Uterus (tissue), 2 donors: ENCODE data around the gene WSB1.

ENCODE experiments used
- POLR2A ChIP-seq, 2 donors: fragments of 450-650 bp; IDR thresholded peaks; one replicate each; pipeline ENCODE4 v1.6.1; 2016; ENCODE audit warnings: antibody characterized with exemption in 2 of 2, mild to moderate bottlenecking in 1 of 2, moderate library complexity in 1 of 2
- TF ChIP-seq, protein P1 (sequence below), 4 experiments: fragments of 200-600 bp in 2 of 4; fragments of 450-650 bp in 2 of 4; sonication (generic) in 2 of 4; IDR thresholded peaks; one replicate each; pipeline ENCODE4 v1.5.1; 2016 to 2019; ENCODE audit warnings: antibody characterized with exemption in 4 of 4, mild to moderate bottlenecking in 2 of 4, moderate library complexity in 1 of 4

DNA sequence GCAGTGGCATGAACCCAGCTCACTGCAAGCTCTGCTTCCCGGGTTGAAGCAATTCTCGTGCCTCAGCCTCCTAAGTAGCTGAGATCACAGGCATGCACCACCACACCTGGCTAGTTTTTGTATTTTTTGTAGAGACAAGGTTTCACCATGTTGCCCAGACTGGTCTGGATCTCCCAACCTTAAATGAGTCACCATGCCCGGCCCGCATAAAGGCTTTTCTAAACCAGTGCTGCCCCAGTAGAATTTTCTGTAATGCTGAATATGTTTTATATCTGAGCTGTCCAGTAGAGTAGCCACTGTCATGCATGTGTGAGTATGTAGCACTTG, 36.9 kb upstream of the WSB1 start:
- TF ChIP-seq, protein P1, sequence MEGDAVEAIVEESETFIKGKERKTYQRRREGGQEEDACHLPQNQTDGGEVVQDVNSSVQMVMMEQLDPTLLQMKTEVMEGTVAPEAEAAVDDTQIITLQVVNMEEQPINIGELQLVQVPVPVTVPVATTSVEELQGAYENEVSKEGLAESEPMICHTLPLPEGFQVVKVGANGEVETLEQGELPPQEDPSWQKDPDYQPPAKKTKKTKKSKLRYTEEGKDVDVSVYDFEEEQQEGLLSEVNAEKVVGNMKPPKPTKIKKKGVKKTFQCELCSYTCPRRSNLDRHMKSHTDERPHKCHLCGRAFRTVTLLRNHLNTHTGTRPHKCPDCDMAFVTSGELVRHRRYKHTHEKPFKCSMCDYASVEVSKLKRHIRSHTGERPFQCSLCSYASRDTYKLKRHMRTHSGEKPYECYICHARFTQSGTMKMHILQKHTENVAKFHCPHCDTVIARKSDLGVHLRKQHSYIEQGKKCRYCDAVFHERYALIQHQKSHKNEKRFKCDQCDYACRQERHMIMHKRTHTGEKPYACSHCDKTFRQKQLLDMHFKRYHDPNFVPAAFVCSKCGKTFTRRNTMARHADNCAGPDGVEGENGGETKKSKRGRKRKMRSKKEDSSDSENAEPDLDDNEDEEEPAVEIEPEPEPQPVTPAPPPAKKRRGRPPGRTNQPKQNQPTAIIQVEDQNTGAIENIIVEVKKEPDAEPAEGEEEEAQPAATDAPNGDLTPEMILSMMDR (IDR thresholded peaks at IDR 0.05) = no peak
- no peak for TF ChIP-seq POLR2A (IDR thresholded peaks at IDR 0.05)
